HEK293 (cell line): ENCODE results near the gene CCDC40.
A peak's percentile ranks its signal among the peaks of the same experiment; 100 is the strongest.

Experiments
- CTCF ChIP-seq: fragments of 450-650 bp; formaldehyde crosslinking; IDR thresholded peaks from 2 replicates; pipeline ENCODE4 v1.5.1; 2016; ENCODE audit warnings: missing biosample characterization, missing genetic modification characterization
- EGR2 ChIP-seq: fragments of 450-650 bp; formaldehyde crosslinking; IDR thresholded peaks from 2 replicates; pipeline ENCODE4 v1.5.1; 2016; ENCODE audit warnings: low read depth, missing biosample characterization, missing genetic modification characterization
- GLIS2 ChIP-seq: fragments of 450-650 bp; formaldehyde crosslinking; IDR thresholded peaks from 2 replicates; pipeline ENCODE4 v1.5.1; 2016; ENCODE audit warnings: missing biosample characterization, missing genetic modification characterization
- ZBTB1 ChIP-seq: fragments of 450-650 bp; formaldehyde crosslinking; IDR thresholded peaks from 2 replicates; pipeline ENCODE4 v1.5.1; 2016; ENCODE audit warnings: missing biosample characterization, missing genetic modification characterization
- ZBTB17 ChIP-seq: fragments of 450-650 bp; formaldehyde crosslinking; IDR thresholded peaks from 2 replicates; pipeline ENCODE4 v1.5.1; 2016; ENCODE audit warnings: missing biosample characterization, missing genetic modification characterization
- ZBTB49 ChIP-seq: fragments of 450-650 bp; formaldehyde crosslinking; IDR thresholded peaks from 2 replicates; pipeline ENCODE4 v1.5.1; 2016; ENCODE audit warnings: missing biosample characterization, missing genetic modification characterization, low read depth
- ZNF121 ChIP-seq: fragments of 450-650 bp; formaldehyde crosslinking; IDR thresholded peaks from 2 replicates; pipeline ENCODE4 v1.5.1; 2016; ENCODE audit warnings: missing biosample characterization, missing genetic modification characterization
- ZNF510 ChIP-seq: fragments of 450-650 bp; formaldehyde crosslinking; IDR thresholded peaks from 2 replicates; pipeline ENCODE4 v1.5.1; 2018; ENCODE audit warnings: mild to moderate bottlenecking, missing genetic modification characterization, missing biosample characterization; ENCODE audit not compliant: insufficient replicate concordance
- ZNF571 ChIP-seq: fragments of 450-650 bp; formaldehyde crosslinking; IDR thresholded peaks from 2 replicates; pipeline ENCODE4 v1.5.0; 2017; ENCODE audit warnings: missing biosample characterization, missing genetic modification characterization
- ZNF580 ChIP-seq: fragments of 450-650 bp; formaldehyde crosslinking; IDR thresholded peaks from 2 replicates; pipeline ENCODE4 v1.5.1; 2016; ENCODE audit warnings: missing biosample characterization, missing genetic modification characterization
- ZNF660 ChIP-seq: fragments of 450-650 bp; IDR thresholded peaks from 2 replicates; pipeline ENCODE4 v1.5.1; 2018; ENCODE audit warnings: missing biosample characterization, mild to moderate bottlenecking, missing genetic modification characterization
- ZNF76 ChIP-seq: fragments of 450-650 bp; formaldehyde crosslinking; IDR thresholded peaks from 2 replicates; pipeline ENCODE4; 2016; ENCODE audit warnings: low read depth, missing biosample characterization, missing genetic modification characterization, borderline replicate concordance
- ZNF785 ChIP-seq: fragments of 450-650 bp; formaldehyde crosslinking; IDR thresholded peaks from 2 replicates; pipeline ENCODE4 v1.5.1; 2016; ENCODE audit warnings: missing biosample characterization, missing genetic modification characterization
- ZNF792 ChIP-seq: fragments of 450-650 bp; formaldehyde crosslinking; IDR thresholded peaks from 2 replicates; pipeline ENCODE4 v1.5.1; 2016; ENCODE audit warnings: missing biosample characterization, missing genetic modification characterization

- TF ChIP-seq ZBTB1 (tag by site-specific recombination) (no peak), ZNF76 (tag by site-specific recombination) (no peak), EGR2 (tag by site-specific recombination) (no peak), CTCF (tag by site-specific recombination) (no peak), ZNF785 (tag by site-specific recombination) (no peak), ZBTB49 (no peak), ZNF580 (tag by site-specific recombination) (0 out of 2 replicates have a peak, but pooled peaks have one; percentile 15), ZNF121 (tag by site-specific recombination) (no peak), GLIS2 (no peak), ZNF792 (tag by site-specific recombination) (no peak), ZNF571 (tag by site-specific recombination) (no peak), ZNF510 (tag by site-specific recombination) (no peak), ZNF660 (no peak), ZBTB17 (tag by site-specific recombination) (no peak)
Observed at GRCh38 chr17:80043963-80044362, 7.5 kb downstream of the CCDC40 start.
